Pancreas (tissue), 10 donors: ENCODE data around the gene IRF1. TPM values are rescaled to one million over a fixed set of nuclear protein-coding genes. Genes with fewer than 3 reads are reported as not detected.
A peak's percentile ranks its signal among the peaks of the same experiment; 100 is the strongest.

Source experiments
- ATAC-seq, 4 donors: fragments of 200-7000 bp; cut with Tn5 transposase; one replicate each; pipeline versions ENCODE4 v1.8.0 to v1.9.1; 2020; ENCODE audit warnings: mild to moderate bottlenecking in 4 of 4, moderate library complexity in 4 of 4
- DNase-seq, 6 donors: peaks; one replicate each; pipeline ENCODE4 v3.0.0-alpha.2; 2020
- FAIRE-seq: peaks from 2 replicates; lab custom pipeline; 2012; peaks lifted over from hg19 to GRCh38; lab: Jason Lieb, UNC
- H3K27ac ChIP-seq, 4 donors: fragments of 200-600 bp; sonication (generic); 1 replicate in 3 of 4; 2 replicates in 1 of 4; pipeline versions ENCODE4 v1.5.0 to v1.8.0; 2020
- H3K27me3 ChIP-seq, 4 donors: fragments of 200-600 bp; one replicate each; pipeline ENCODE4 v1.8.0; 2021
- H3K36me3 ChIP-seq, 3 donors: fragments of 200-600 bp; sonication (generic) in 1 of 3; one replicate each; pipeline versions ENCODE4 v1.5.0 to v1.8.0; 2020 to 2021
- H3K4me1 ChIP-seq, 3 donors: fragments of 200-600 bp; one replicate each; pipeline ENCODE4 v1.8.0; 2021
- H3K4me3 ChIP-seq, 4 donors: fragments of 200-600 bp; sonication (generic) in 2 of 4; one replicate each; pipeline versions ENCODE4 v1.5.0 to v1.8.0; 2020 to 2021
- H3K9me3 ChIP-seq, 4 donors: fragments of 200-600 bp; one replicate each; pipeline ENCODE4 v1.8.0; 2021
- CTCF ChIP-seq, 4 donors: fragments of 200-600 bp; sonication (generic) in 3 of 4; IDR thresholded peaks; one replicate each; pipeline versions ENCODE4 v1.5.0 to v1.8.0; 2021; ENCODE audit warnings: antibody characterized with exemption in 4 of 4
- WGBS, 2 donors: extraction: QIAGEN DNeasy Blood & Tissue Kit; methylation state at CpG; one replicate each; pipeline ENCODE4 v1.1.7; 2013; 5-methylcytosine and 5-hydroxymethylcytosine counted together
- intact Hi-C, 3 donors: fragments of 100-400 bp; cut with DNase I; formaldehyde crosslinking; loops; one replicate each; pipeline versions ENCODE4 v1.11.1 to v1.14.2; 2022
- polyA plus RNA-seq, 2 donors: library from polyadenylated mRNA; stranded (reverse); fragments of 200-250 nt; gene quantifications; one replicate each; pipeline ENCODE4 v1.2.3, GENCODE V29; 2013
- total RNA-seq, 6 donors: library from RNA; stranded (reverse); fragmentation: NEBNext Ultra II Directional in 4 of 6; extraction: Animal tissue kit (Norgen Biotek cat#: 25700) in 4 of 6; gene quantifications; one replicate each; pipeline versions ENCODE4 v1.2.1 to v1.2.4, GENCODE V29; 2021 to 2023
- donor health status: healthy with polysubstance abuse.
- donor health status: DM: no; HTN: no; CAD: no; lungs with moderate emphysema.
- donor health status: DM: no; HTN: no; CAD: no.
- donor health status: control.
- donor health status: control.
- donor health status: Bipolar disorder and iron deficiency.
- donor health status: DM: yes; HTN: yes; CAD: no.
- donor health status: DM: no; HTN: no; CAD: no.
- donor health status: DM: no; HTN: no; CAD: no.
- donor health status: DM: yes; HTN: yes; CAD: no.

The IRF1 gene
- total and polyA plus RNA-seq, 8 donors: 7.0 to 30.8 (median 11.1) TPM

- Histone ChIP-seq H3K27me3 (no peaks in the 10 kb centered on the region), H3K4me1 (peaks cover 15 to 62% (median 24%) of the 10 kb centered on the region in 3 donors), H3K27ac (peak overlapping the region; percentile 66 to 97 (median 96)), H3K9me3 (no peaks in the 10 kb centered on the region), H3K4me3 (no peak overlapping the region), H3K36me3 (no peaks in the 10 kb centered on the region)
- DNase-seq (peak in 1 of 6 donors; percentile 10), ATAC-seq (no peak), FAIRE-seq (no peak)
- TF ChIP-seq CTCF (IDR thresholded peaks at IDR 0.05): no peak
- 65 to 72% methylated on average over 4 of the region's 4 CpGs for WGBS, 2 donors
- intact Hi-C loops: no loop called here
Observed at GRCh38 chr5:132498686-132499271, 8.2 kb upstream of the IRF1 start.

- peaks cover 15 to 62% (median 24%) of the 10 kb centered on the region in 3 donors for H3K4me1 ChIP-seq
- 58 to 83% methylated on average over 3 of the region's 3 CpGs for WGBS, 2 donors
- peak in 2 of 4 donors; percentile 2 to 4 for ATAC-seq
- peak in 5 of 6 donors; percentile 60 to 74 (median 66) for DNase-seq
- no peak overlapping the region for H3K4me3 ChIP-seq
- FAIRE-seq: no peak
- intact Hi-C loops: no loop called here
- H3K36me3 ChIP-seq: no peaks in the 10 kb centered on the region
- no peaks in the 10 kb centered on the region for H3K27me3 ChIP-seq
- no peaks in the 10 kb centered on the region for H3K9me3 ChIP-seq
- H3K27ac ChIP-seq: peak overlapping the region; percentile 66 to 97 (median 96)
- TF ChIP-seq CTCF (IDR thresholded peaks at IDR 0.05): no peak
Observed at GRCh38 chr5:132498152-132498551, 7.6 kb upstream of the IRF1 start.

- no peak for TF ChIP-seq CTCF (IDR thresholded peaks at IDR 0.05)
- peak overlapping the region; percentile 66 to 97 (median 96) for H3K27ac ChIP-seq
- peaks cover 12 to 59% (median 22%) of the 10 kb centered on the region in 3 donors for H3K4me1 ChIP-seq
- 22 to 25% methylated on average over 6 of the region's 6 CpGs for WGBS, 2 donors
- peak in 5 of 6 donors; percentile 65 to 82 (median 69) for DNase-seq
- intact Hi-C loops: no loop called here
- no peaks in the 10 kb centered on the region for H3K36me3 ChIP-seq
- peak; percentile 5 to 17 (median 10) for ATAC-seq
- no peak for FAIRE-seq
- H3K9me3 ChIP-seq: no peaks in the 10 kb centered on the region
- peak overlapping the region in 3 of 4 donors; percentile 53 to 82 (median 65) for H3K4me3 ChIP-seq
- H3K27me3 ChIP-seq: no peaks in the 10 kb centered on the region
Observed at GRCh38 chr5:132497488-132497997, 7.0 kb upstream of the IRF1 start.

- ATAC-seq (peak; percentile 58 to 79 (median 72)), DNase-seq (peak; percentile 89 to 95 (median 93)), FAIRE-seq (no peak)
- intact Hi-C loops: no loop called here
- no peak for TF ChIP-seq CTCF (IDR thresholded peaks at IDR 0.05)
- H3K27ac ChIP-seq: peak overlapping the region; percentile 66 to 97 (median 96)
- 1% methylated on average over 59 to 62 of the region's 62 CpGs for WGBS, 2 donors
- H3K4me3 ChIP-seq: peak overlapping the region; percentile 53 to 82 (median 72)
- peaks cover 12 to 52% (median 16%) of the 10 kb centered on the region in 3 donors for H3K4me1 ChIP-seq
- H3K9me3 ChIP-seq: no peaks in the 10 kb centered on the region
- no peaks in the 10 kb centered on the region for H3K27me3 ChIP-seq
- H3K36me3 ChIP-seq: no peaks in the 10 kb centered on the region
Observed at GRCh38 chr5:132496631-132497487, 6.3 kb upstream of the IRF1 start.
